Kidney epithelial cell (primary cell): ENCODE results near the gene ODR4. TPM values are rescaled to one million over a fixed set of nuclear protein-coding genes. Genes with fewer than 3 reads are reported as not detected.
"Not testable (repeated sequence)": the region's sequence is repeated elsewhere in the genome, so short reads cannot be mapped to it uniquely, and the experiment has no call there.

ENCODE experiments used
- DNase-seq: peaks from one replicate; pipeline ENCODE4 v3.0.0-alpha.2; 2010; ENCODE audit warnings: low read depth
- H3K27me3 ChIP-seq: 2 replicates; pipeline ENCODE4 v1.6.0; 2011; ENCODE audit warnings: low read length; ENCODE audit not compliant: control insufficient read depth, insufficient read depth
- H3K36me3 ChIP-seq: 2 replicates; pipeline ENCODE4 v1.5.1; 2011; ENCODE audit warnings: low read length; ENCODE audit not compliant: control insufficient read depth, insufficient read depth
- H3K4me3 ChIP-seq: 2 replicates; pipeline ENCODE4 v1.5.1; 2011; ENCODE audit warnings: low read depth, mild to moderate bottlenecking, control low read depth, low read length
- CTCF ChIP-seq: IDR thresholded peaks from 2 replicates; pipeline ENCODE4 v1.5.1; 2011; ENCODE audit warnings: mild to moderate bottlenecking, moderate library complexity, low read length, control low read depth, inconsistent platforms; ENCODE audit not compliant: insufficient read depth, poor library complexity, severe bottlenecking
- total RNA-seq: library from RNA; depleted of rRNA; stranded (reverse); fragments of >200 nt; gene quantifications from 2 replicates; pipeline ENCODE4 v1.2.3, GENCODE V29; 2015

ODR4 gene
- total RNA-seq, 1 donor from 2014 or later, result 13.2 TPM

DNA sequence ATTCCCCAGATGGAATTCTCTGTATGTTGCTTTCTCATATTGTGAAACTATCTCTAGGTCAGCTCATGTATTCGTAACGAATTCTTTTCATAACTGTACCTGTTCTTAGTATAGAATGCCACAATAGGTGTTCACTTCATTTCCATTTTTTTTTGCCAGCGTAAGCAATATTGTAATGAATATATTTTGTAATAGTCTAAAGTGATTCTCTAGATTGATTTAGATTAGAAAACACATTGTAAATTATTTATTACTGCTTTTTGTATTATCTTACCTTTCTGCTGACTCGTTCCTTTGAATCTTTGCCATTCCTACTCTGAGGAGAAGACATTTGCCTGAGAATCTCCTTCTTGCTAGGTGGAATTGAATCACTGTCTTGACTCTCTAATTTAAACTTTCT, 70.5 kb downstream of the ODR4 start:
- no peak for TF ChIP-seq CTCF
- Histone ChIP-seq H3K36me3 (no peaks in the 10 kb centered on the region), H3K4me3 (no peak overlapping the region), H3K27me3 (no peaks in the 10 kb centered on the region)
- no peak for DNase-seq

DNA sequence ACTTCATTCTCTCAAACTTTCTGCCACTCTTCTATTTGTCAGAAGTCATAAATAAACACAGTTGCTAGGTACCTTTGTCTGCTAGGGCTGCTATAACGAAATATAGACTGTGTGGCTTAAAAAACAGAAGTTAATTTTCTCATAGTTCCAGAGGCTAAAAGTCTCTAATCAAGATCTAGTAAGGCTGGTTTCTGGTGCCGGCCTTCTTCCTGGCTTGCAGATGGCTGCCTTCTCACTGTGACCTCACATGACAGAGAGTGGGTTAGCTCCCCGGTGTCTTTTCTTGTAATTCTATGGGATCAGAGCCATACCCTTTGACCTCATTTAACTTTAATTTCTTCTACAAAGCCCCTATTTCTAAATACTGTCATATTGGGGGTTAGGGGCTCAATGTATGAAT, 79.3 kb downstream of the ODR4 start:
- H3K4me3 ChIP-seq, result no peak overlapping the region
- DNase-seq, result no peak
- H3K36me3 ChIP-seq, result no peaks in the 10 kb centered on the region
- no peaks in the 10 kb centered on the region for H3K27me3 ChIP-seq
- no peak for TF ChIP-seq CTCF

GRCh38 chr1:186456729-186457255, 81.2 kb downstream of the ODR4 start:
- DNase-seq, result no peak
- Histone ChIP-seq H3K4me3 (no peak overlapping the region), H3K36me3 (no peaks in the 10 kb centered on the region), H3K27me3 (no peaks in the 10 kb centered on the region)
- no peak for TF ChIP-seq CTCF

DNA sequence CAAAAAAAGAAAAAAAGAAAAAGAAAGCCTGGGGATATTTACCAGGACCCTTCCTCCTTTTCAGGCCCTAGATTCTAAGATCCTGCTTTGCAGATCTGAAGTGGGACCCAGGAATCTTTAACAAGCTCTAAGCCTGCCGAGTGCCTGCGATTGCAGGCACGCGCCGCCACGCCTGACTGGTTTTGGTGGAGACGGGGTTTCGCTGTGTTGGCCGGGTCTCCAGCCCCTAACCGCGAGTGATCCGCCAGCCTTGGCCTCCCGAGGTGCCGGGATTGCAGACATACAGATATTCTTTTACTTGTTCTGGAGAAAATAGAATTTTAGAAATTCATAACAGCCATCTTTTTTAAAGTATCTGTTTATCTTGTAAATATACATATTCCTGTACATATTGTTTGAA, 83.5 kb downstream of the ODR4 start:
- not testable (repeated sequence) for H3K27me3 ChIP-seq, DNase-seq, H3K4me3 ChIP-seq, H3K36me3 ChIP-seq

DNA sequence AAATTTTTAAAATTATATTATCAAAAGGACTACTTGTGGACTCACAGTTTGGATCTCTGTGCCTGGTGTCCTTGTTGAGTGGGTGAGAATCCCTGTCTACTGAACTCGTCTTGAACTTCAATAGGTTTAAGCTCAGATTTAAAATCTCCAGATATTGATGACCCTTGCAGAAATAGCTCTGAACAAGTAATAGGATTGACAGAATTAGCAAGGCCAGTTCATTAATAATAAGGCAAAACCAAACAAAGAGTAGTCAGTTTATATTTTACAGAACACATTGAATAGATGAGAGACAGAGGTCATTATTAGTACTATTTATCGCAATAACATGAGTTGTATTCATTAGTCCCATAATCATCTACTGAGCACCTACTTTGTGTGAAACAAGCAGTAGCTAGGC, 85.4 kb downstream of the ODR4 start, which contains the start of gene PDC:
PDC (minus strand) TSS at position 101 of the 400 bp plus-strand sequence. CDS start 11,655 bp downstream, outside the sequence.
- Histone ChIP-seq H3K36me3 (no peaks in the 10 kb centered on the region), H3K27me3 (no peaks in the 10 kb centered on the region), H3K4me3 (no peak within 1 kb of the TSS)
- no peak for TF ChIP-seq CTCF
- DNase-seq, result no peak

DNA sequence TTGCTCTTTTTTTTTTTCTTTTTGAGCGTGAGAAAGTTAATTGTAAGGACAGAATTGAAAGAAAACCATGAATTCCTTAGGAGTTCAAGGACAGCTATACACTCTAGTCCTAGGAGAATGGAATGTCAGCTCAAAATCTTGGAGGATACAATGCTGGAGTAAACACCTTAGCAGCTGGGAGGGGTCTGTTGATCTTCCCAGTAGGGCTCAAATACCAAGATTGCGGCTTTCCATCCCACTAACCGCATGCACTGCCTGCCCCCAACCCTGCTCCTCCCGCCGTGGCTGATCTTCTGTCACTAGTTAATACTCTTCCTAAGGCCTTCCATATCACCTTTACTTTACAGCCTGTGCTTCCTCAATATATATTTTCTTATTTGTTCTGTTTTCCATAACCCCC, 87.9 kb downstream of the ODR4 start:
- Histone ChIP-seq H3K27me3 (no peaks in the 10 kb centered on the region), H3K36me3 (no peaks in the 10 kb centered on the region), H3K4me3 (no peak overlapping the region)
- no peak for DNase-seq
- no peak for TF ChIP-seq CTCF

DNA sequence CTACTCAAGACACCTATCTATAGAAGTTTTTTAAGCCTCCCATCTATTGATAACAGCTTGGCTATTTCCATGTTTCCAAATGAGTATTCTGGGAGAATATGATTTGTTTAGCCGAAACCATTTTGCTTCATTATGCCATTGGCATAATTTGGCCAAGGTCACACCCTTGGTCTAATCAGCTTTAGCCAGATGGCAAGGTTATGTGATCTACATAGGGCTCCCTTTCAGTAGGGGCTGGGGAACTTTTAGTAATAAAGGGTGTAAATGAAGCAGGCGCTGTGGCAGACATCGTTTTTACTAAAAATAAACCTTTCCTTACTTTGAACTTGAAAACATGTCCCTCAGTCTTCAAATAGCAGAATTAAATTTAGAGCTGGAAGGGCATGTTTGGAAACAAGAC, 88.3 kb downstream of the ODR4 start:
- no peaks in the 10 kb centered on the region for H3K36me3 ChIP-seq
- DNase-seq, result no peak
- no peaks in the 10 kb centered on the region for H3K27me3 ChIP-seq
- TF ChIP-seq CTCF, result no peak
- no peak overlapping the region for H3K4me3 ChIP-seq

GRCh38 chr1:186465491-186465890, 89.9 kb downstream of the ODR4 start:
- not testable (repeated sequence) for DNase-seq, H3K4me3 ChIP-seq, H3K36me3 ChIP-seq, H3K27me3 ChIP-seq
